Panc1 (cell line): ENCODE results near the gene SLC37A1. TPM values are rescaled to one million over a fixed set of nuclear protein-coding genes. Genes with fewer than 3 reads are reported as not detected.

ENCODE experiments used
- ATAC-seq: fragments of 200-7000 bp; cut with Tn5 transposase; 2 replicates; pipeline ENCODE4 v1.9.1; 2020; ENCODE audit warnings: mild to moderate bottlenecking, moderate library complexity
- BruUV-seq: library from RNA; stranded (reverse); fragments of 400-500 nt; replicated peaks from 2 replicates; lab custom pipeline; 2021; lab: Mats Ljungman, UMichigan
- CTCF ChIA-PET: fragments of 300-600 bp; sonication (Branson Sonifier 250); formaldehyde crosslinking; loops from one replicate; lab custom pipeline; 2022; ENCODE audit warnings: antibody characterized with exemption; lab: Charles Lee
- POLR2A ChIA-PET: fragments of 300-600 bp; sonication (Branson Sonifier 250); formaldehyde crosslinking; loops from one replicate; lab custom pipeline; 2022; ENCODE audit warnings: antibody characterized with exemption; lab: Charles Lee
- DNase-seq: peaks from one replicate; pipeline ENCODE4 v3.0.0-alpha.2; 2010; ENCODE audit warnings: low read depth, low spot score
- H3K27ac ChIP-seq: 2 replicates; pipeline ENCODE4 v1.5.1; 2011; ENCODE audit warnings: mild to moderate bottlenecking, low read length, inconsistent platforms
- H3K27me3 ChIP-seq: fragments of 200-500 bp; sonication (Bioruptor generic); 2 replicates; pipeline ENCODE4 v1.6.0; 2014; ENCODE audit warnings: low read length, inconsistent platforms; ENCODE audit not compliant: control insufficient read depth, insufficient read depth
- H3K36me3 ChIP-seq: fragments of 200-500 bp; sonication (Bioruptor generic); 2 replicates; pipeline ENCODE4 v1.5.1; 2014; ENCODE audit warnings: inconsistent platforms, mild to moderate bottlenecking, low read length, moderate library complexity; ENCODE audit not compliant: control insufficient read depth, insufficient read depth
- H3K4me1 ChIP-seq: 2 replicates; pipeline ENCODE4 v1.5.1; 2011; ENCODE audit warnings: inconsistent platforms, mild to moderate bottlenecking, low read length, moderate library complexity; ENCODE audit not compliant: control insufficient read depth, insufficient read depth
- H3K4me3 ChIP-seq, 2 experiments: 2 replicates each; pipeline ENCODE4 v1.5.1; 2011 to 2012; ENCODE audit warnings: low read depth in 2 of 2, low read length in 2 of 2, mild to moderate bottlenecking in 2 of 2, inconsistent platforms in 1 of 2, moderate library complexity in 1 of 2
- H3K9me3 ChIP-seq: fragments of 200-500 bp; sonication (Bioruptor generic); 2 replicates; pipeline ENCODE4 v1.5.1; 2014; ENCODE audit warnings: low read depth, mild to moderate bottlenecking, inconsistent platforms, low read length, moderate library complexity; ENCODE audit not compliant: control insufficient read depth, insufficient read depth
- CTCF ChIP-seq: fragments of 450-650 bp; IDR thresholded peaks from 2 replicates; pipeline ENCODE4 v1.5.1; 2017; ENCODE audit warnings: mild to moderate bottlenecking
- REST ChIP-seq, 2 experiments: IDR thresholded peaks; 2 replicates each; pipeline ENCODE4 v1.6.1; 2011 to 2012; ENCODE audit warnings: low read depth in 2 of 2, control low read depth in 1 of 2, low read length in 1 of 2, mild to moderate bottlenecking in 1 of 2, moderate library complexity in 1 of 2; ENCODE audit not compliant: insufficient read depth in 1 of 2
- TCF7L2 ChIP-seq: IDR thresholded peaks from 2 replicates; pipeline ENCODE4 v1.6.1; 2011; ENCODE audit warnings: mild to moderate bottlenecking, low read depth, low read length, inconsistent platforms
- in situ Hi-C: cut with HindIII; loops from 2 replicates; pipeline ENCODE4 v1.10.0; 2016; ENCODE audit warnings: low sequenced_read_pairs, low pct_unique_long_range_greater_than_20kb
- intact Hi-C: fragments of 100-400 bp; cut with micrococcal nuclease; formaldehyde crosslinking; loops from one replicate; pipeline ENCODE4 v1.10.0; 2022; ENCODE audit not compliant: unreplicated experiment
- total RNA-seq: library from RNA; stranded (reverse); gene quantifications from one replicate; pipeline ENCODE4 v1.2.1, GENCODE V29; 2021; ENCODE audit not compliant: unreplicated experiment

Gene SLC37A1
- total RNA-seq, 1 experiment from 2014 or later, result 7.7 TPM

- ATAC-seq, result no peak
- POLR2A ChIA-PET, result no interaction called here
- Histone ChIP-seq H3K36me3 (no peaks in the 10 kb centered on the region), H3K4me1 (no peaks in the 10 kb centered on the region), H3K9me3 (no peaks in the 10 kb centered on the region), H3K4me3 (no peak overlapping the region), H3K27ac (no peak overlapping the region), H3K27me3 (no peaks in the 10 kb centered on the region)
- intact Hi-C loops, result no loop called here
- in situ Hi-C loops, result no loop called here
- no TSS peak for BruUV-seq
- CTCF ChIA-PET, result no interaction called here
- no peak for DNase-seq
- TF ChIP-seq REST (IDR thresholded peaks at IDR 0.05; ENCODE audit: insufficient read depth in 1 of 2, low read depth in 2 of 2, low read length in 1 of 2) (no peak), CTCF (no peak), TCF7L2 (no peak)
Measured at GRCh38 chr21:42475526-42476387, 37.9 kb upstream of the SLC37A1 start.

GRCh38 chr21:42476388-42477331, 37.0 kb upstream of the SLC37A1 start:
- Histone ChIP-seq H3K9me3 (no peaks in the 10 kb centered on the region), H3K4me3 (no peak overlapping the region), H3K27me3 (no peaks in the 10 kb centered on the region), H3K4me1 (no peaks in the 10 kb centered on the region), H3K36me3 (no peaks in the 10 kb centered on the region), H3K27ac (no peak overlapping the region)
- CTCF ChIA-PET, result no interaction called here
- TF ChIP-seq REST (IDR thresholded peaks at IDR 0.05; ENCODE audit: insufficient read depth in 1 of 2, low read depth in 2 of 2, low read length in 1 of 2), result no peak
- ATAC-seq (no peak), DNase-seq (no peak)
- in situ Hi-C loops (no loop called here), intact Hi-C loops (no loop called here)
- no TSS peak for BruUV-seq
- POLR2A ChIA-PET, result no interaction called here
